Fibroblast of lung (primary cell): ENCODE measurements around the gene POU2F1.

Source experiments
- CTCF ChIP-seq, 2 donors: IDR thresholded peaks in 1 of 2; conservative IDR thresholded peaks in 1 of 2; 1 replicate in 1 of 2; 2 replicates in 1 of 2; pipeline ENCODE4 v1.5.1; 2011 to 2012; ENCODE audit warnings: low read length in 2 of 2, control low read depth in 1 of 2, inconsistent platforms in 1 of 2, low read depth in 1 of 2, mild to moderate bottlenecking in 1 of 2
- EZH2 ChIP-seq: IDR thresholded peaks from 2 replicates; pipeline ENCODE4 v1.5.1; 2012; ENCODE audit warnings: low read length, control low read depth, mild to moderate bottlenecking; ENCODE audit errors: missing control alignments

- no peak for TF ChIP-seq CTCF (conservative IDR thresholded peaks at IDR 0.05 in 1 of 2, IDR thresholded peaks at IDR 0.05 in 1 of 2; ENCODE audit: low read depth in 1 of 2, low read length in 2 of 2)
- TF ChIP-seq EZH2 = no peak
These were observed 184.2 kb downstream of the POU2F1 start for GRCh38 chr1:167404908-167405307.
